ENCODE data around the gene BARD1.

BARD1 gene

GRCh38 chr2:214747992-214748391 is 61.5 kb downstream of the BARD1 start:
- Histone ChIP-seq H3K4me3 (IDR thresholded peaks at IDR 0.05; ENCODE audit: insufficient read depth, low read depth, low read length) (no peak overlapping the region), H3K4me2 (peak overlapping the region; percentile 59), H3K4me1 (ENCODE audit: low read depth, poor library complexity, severe bottlenecking) (peaks cover 59% of the 10 kb centered on the region), H3K27ac (peak overlapping the region; percentile 66), H3K79me2 (ENCODE audit: insufficient read depth, low read depth) (peaks cover 20% of the 10 kb centered on the region; the same call in 1 of the 2 replicates), H3K9ac (no peak overlapping the region), H4K20me1 (ENCODE audit: insufficient read depth) (no peaks in the 10 kb centered on the region), H2AFZ (ENCODE audit: low read depth) (no peak overlapping the region), H3K36me3 (ENCODE audit: insufficient read depth) (peaks cover 6% of the 10 kb centered on the region; the same call in 1 of the 2 replicates), H3K27me3 (ENCODE audit: insufficient read depth, low read depth) (no peaks in the 10 kb centered on the region)
- TF ChIP-seq CTCF (conservative IDR thresholded peaks at IDR 0.05; ENCODE audit: low read depth, low read length): no peak

GRCh38 chr2:214742119-214742518 is 67.4 kb downstream of the BARD1 start:
- H4K20me1 ChIP-seq (ENCODE audit: insufficient read depth): no peaks in the 10 kb centered on the region
- H3K27ac ChIP-seq: no peak overlapping the region
- peaks cover 20% of the 10 kb centered on the region for H3K79me2 ChIP-seq (ENCODE audit: insufficient read depth, low read depth)
- H3K36me3 ChIP-seq (ENCODE audit: insufficient read depth): peaks cover 11% of the 10 kb centered on the region
- H2AFZ ChIP-seq (ENCODE audit: low read depth): no peak overlapping the region
- H3K4me3 ChIP-seq (IDR thresholded peaks at IDR 0.05; ENCODE audit: insufficient read depth, low read depth, low read length): no peak overlapping the region
- H3K27me3 ChIP-seq (ENCODE audit: insufficient read depth, low read depth): no peaks in the 10 kb centered on the region
- TF ChIP-seq CTCF (conservative IDR thresholded peaks at IDR 0.05; ENCODE audit: low read depth, low read length): no peak
- no peak overlapping the region; the same call in 1 of the 2 replicates for H3K4me2 ChIP-seq
- peaks cover 56% of the 10 kb centered on the region for H3K4me1 ChIP-seq (ENCODE audit: low read depth, poor library complexity, severe bottlenecking)
- no peak overlapping the region for H3K9ac ChIP-seq

- Histone ChIP-seq H3K4me2 (no peak overlapping the region), H3K79me2 (ENCODE audit: insufficient read depth, low read depth) (peaks cover 18% of the 10 kb centered on the region), H4K20me1 (ENCODE audit: insufficient read depth) (no peaks in the 10 kb centered on the region), H3K4me3 (IDR thresholded peaks at IDR 0.05; ENCODE audit: insufficient read depth, low read depth, low read length) (no peak overlapping the region), H2AFZ (ENCODE audit: low read depth) (no peak overlapping the region), H3K27ac (no peak overlapping the region), H3K4me1 (ENCODE audit: low read depth, poor library complexity, severe bottlenecking) (peaks cover 61% of the 10 kb centered on the region), H3K27me3 (ENCODE audit: insufficient read depth, low read depth) (no peaks in the 10 kb centered on the region), H3K9ac (no peak overlapping the region), H3K36me3 (ENCODE audit: insufficient read depth) (peaks cover 11% of the 10 kb centered on the region)
- TF ChIP-seq CTCF (conservative IDR thresholded peaks at IDR 0.05; ENCODE audit: low read depth, low read length): no peak
Observed at GRCh38 chr2:214740867-214741395, 68.6 kb downstream of the BARD1 start.

- H2AFZ ChIP-seq (ENCODE audit: low read depth): no peak overlapping the region
- peak overlapping the region; percentile 84 for H3K4me2 ChIP-seq
- H3K27me3 ChIP-seq (ENCODE audit: insufficient read depth, low read depth): no peaks in the 10 kb centered on the region
- peaks cover 6% of the 10 kb centered on the region; the same call in 1 of the 2 replicates for H3K36me3 ChIP-seq (ENCODE audit: insufficient read depth)
- no peak overlapping the region for H3K4me3 ChIP-seq (IDR thresholded peaks at IDR 0.05; ENCODE audit: insufficient read depth, low read depth, low read length)
- peak overlapping the region; percentile 76 for H3K27ac ChIP-seq
- H3K9ac ChIP-seq: peak overlapping the region; percentile 35
- H3K79me2 ChIP-seq (ENCODE audit: insufficient read depth, low read depth): peaks cover 3% of the 10 kb centered on the region; the same call in 1 of the 2 replicates
- TF ChIP-seq CTCF (conservative IDR thresholded peaks at IDR 0.05; ENCODE audit: low read depth, low read length): no peak
- H4K20me1 ChIP-seq (ENCODE audit: insufficient read depth): no peaks in the 10 kb centered on the region
- H3K4me1 ChIP-seq (ENCODE audit: low read depth, poor library complexity, severe bottlenecking): peaks cover 68% of the 10 kb centered on the region
Observed at GRCh38 chr2:214737188-214737587, 72.3 kb downstream of the BARD1 start.
